Stomach (tissue), 9 donors: ENCODE results near the gene INO80. TPM values are rescaled to one million over a fixed set of nuclear protein-coding genes. Genes with fewer than 3 reads are reported as not detected.

Experiments
- DNase-seq, 2 donors: peaks; one replicate each; pipeline versions ENCODE4 v3.0.0 to v3.0.0-alpha.2; 2013 to 2019
- H3K27ac ChIP-seq, 5 donors: fragments of 200-600 bp in 4 of 5; sonication (generic) in 4 of 5; one replicate each; pipeline ENCODE4 v1.5.1; 2013 to 2019; ENCODE audit warnings: mild to moderate bottlenecking in 1 of 5, moderate library complexity in 1 of 5
- H3K27me3 ChIP-seq, 3 donors: fragments of 200-600 bp; sonication (generic); one replicate each; pipeline ENCODE4 v1.5.1; 2017 to 2019; ENCODE audit warnings: mixed run types in 1 of 3
- H3K36me3 ChIP-seq, 4 donors: fragments of 200-600 bp; sonication (generic); 1 replicate in 3 of 4; 2 replicates in 1 of 4; pipeline ENCODE4 v1.5.1; 2016 to 2019
- H3K4me1 ChIP-seq, 4 donors: fragments of 200-600 bp; sonication (generic); one replicate each; pipeline ENCODE4 v1.5.1; 2016 to 2019
- H3K4me3 ChIP-seq, 4 donors: fragments of 200-600 bp; sonication (generic) in 3 of 4; one replicate each; pipeline ENCODE4 v1.5.1; 2016 to 2019; ENCODE audit warnings: mild to moderate bottlenecking in 1 of 4
- H3K9me3 ChIP-seq, 4 donors: fragments of 200-600 bp; sonication (generic); one replicate each; pipeline ENCODE4 v1.5.1; 2016 to 2019
- EP300 ChIP-seq: sonication (generic); formaldehyde crosslinking; IDR thresholded peaks from one replicate; pipeline ENCODE4 v1.6.1; 2017; ENCODE audit warnings: antibody characterized with exemption
- POLR2A ChIP-seq, 4 donors: fragments of 450-650 bp; IDR thresholded peaks; one replicate each; pipeline ENCODE4 v1.6.1; 2016; ENCODE audit warnings: antibody characterized with exemption in 4 of 4, control low read depth in 2 of 4, mild to moderate bottlenecking in 1 of 4, moderate library complexity in 1 of 4
- POLR2AphosphoS5 ChIP-seq, 3 donors: sonication (generic); formaldehyde crosslinking; IDR thresholded peaks; one replicate each; pipeline ENCODE4 v1.6.1; 2016; ENCODE audit warnings: antibody characterized with exemption in 3 of 3
- WGBS, 5 donors: extraction: QIAGEN DNeasy Blood & Tissue Kit in 3 of 5; methylation state at CpG; one replicate each; pipeline versions ENCODE4 v1.1.5 to v1.1.7; 2013 to 2018; 5-methylcytosine and 5-hydroxymethylcytosine counted together
- intact Hi-C: fragments of 100-400 bp; cut with DNase I; formaldehyde crosslinking; loops from one replicate; pipeline ENCODE4 v1.15.1; 2023; ENCODE audit warnings: low total_unique reads
- polyA plus RNA-seq, 3 donors: library from polyadenylated mRNA; stranded (reverse); fragments of 200-250 nt; gene quantifications; one replicate each; pipeline ENCODE4 v1.2.3, GENCODE V29; 2013
- total RNA-seq, 5 donors: library from RNA; depleted of rRNA; stranded (reverse); fragments of >200 nt; gene quantifications; one replicate each; pipeline versions ENCODE4 v1.1.0 to v1.2.3, GENCODE V29; 2014 to 2016
- TF ChIP-seq, protein P1 (sequence below), 7 experiments: fragments of 450-650 bp in 4 of 7; fragments of 200-600 bp in 3 of 7; sonication (generic) in 3 of 7; IDR thresholded peaks; one replicate each; pipeline ENCODE4 v1.5.1; 2016 to 2019; ENCODE audit warnings: antibody characterized with exemption in 7 of 7, control low read depth in 2 of 7, mild to moderate bottlenecking in 1 of 7
- donor health status: healthy with polysubstance abuse.
- donor health status: Bipolar disorder and iron deficiency.
- donor health status: healthy.

The INO80 gene
- total and polyA plus RNA-seq, 8 donors, result 4.6 to 40.8 (median 29.2) TPM

DNA sequence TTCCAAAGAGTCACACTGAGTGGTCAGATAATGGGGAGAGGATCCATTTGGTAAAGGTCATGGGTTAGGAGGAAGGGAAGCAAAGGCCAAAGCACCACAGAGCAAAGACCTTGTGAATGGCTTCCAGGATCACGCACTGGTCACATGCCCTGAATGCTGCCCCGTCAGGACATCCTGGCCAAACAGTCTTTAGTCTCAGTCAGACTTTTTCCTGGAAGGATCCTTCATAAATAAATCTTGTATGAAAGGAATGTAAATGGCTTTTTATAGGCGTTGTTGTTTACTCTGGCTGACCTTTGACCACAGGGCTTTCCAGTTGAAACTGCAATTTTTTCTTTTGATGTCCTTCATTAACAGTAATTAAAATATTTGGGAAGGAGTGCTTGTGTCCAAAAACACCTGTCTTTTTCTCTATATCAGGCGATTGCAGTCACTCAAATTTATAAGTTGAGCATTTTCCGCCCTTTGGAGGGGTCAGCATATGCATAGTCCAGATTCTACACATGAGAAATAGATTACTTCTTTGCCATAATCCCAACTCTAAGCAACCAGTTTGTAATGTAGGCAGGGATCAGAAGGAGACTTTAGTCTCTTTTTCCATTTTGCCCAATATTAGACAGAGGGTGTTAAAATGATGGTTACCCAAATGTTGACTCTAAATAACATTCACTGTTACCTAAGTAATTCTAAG is 114.4 kb downstream of the INO80 start:
- no peak for TF ChIP-seq POLR2AphosphoS5 (IDR thresholded peaks at IDR 0.05)
- TF ChIP-seq POLR2A (IDR thresholded peaks at IDR 0.05), result no peak
- TF ChIP-seq, protein P1, sequence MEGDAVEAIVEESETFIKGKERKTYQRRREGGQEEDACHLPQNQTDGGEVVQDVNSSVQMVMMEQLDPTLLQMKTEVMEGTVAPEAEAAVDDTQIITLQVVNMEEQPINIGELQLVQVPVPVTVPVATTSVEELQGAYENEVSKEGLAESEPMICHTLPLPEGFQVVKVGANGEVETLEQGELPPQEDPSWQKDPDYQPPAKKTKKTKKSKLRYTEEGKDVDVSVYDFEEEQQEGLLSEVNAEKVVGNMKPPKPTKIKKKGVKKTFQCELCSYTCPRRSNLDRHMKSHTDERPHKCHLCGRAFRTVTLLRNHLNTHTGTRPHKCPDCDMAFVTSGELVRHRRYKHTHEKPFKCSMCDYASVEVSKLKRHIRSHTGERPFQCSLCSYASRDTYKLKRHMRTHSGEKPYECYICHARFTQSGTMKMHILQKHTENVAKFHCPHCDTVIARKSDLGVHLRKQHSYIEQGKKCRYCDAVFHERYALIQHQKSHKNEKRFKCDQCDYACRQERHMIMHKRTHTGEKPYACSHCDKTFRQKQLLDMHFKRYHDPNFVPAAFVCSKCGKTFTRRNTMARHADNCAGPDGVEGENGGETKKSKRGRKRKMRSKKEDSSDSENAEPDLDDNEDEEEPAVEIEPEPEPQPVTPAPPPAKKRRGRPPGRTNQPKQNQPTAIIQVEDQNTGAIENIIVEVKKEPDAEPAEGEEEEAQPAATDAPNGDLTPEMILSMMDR (IDR thresholded peaks at IDR 0.05), result no peak
- TF ChIP-seq EP300, result no peak
- Histone ChIP-seq H3K4me3 (no peak overlapping the region), H3K9me3 (no peaks in the 10 kb centered on the region), H3K27ac (peak overlapping the region in 3 of 5 donors; percentile 17 to 54 (median 36)), H3K4me1 (peaks cover 6 to 15% (median 10%) of the 10 kb centered on the region in 4 donors), H3K27me3 (no peaks in the 10 kb centered on the region), H3K36me3 (peaks cover 14 to 69% (median 64%) of the 10 kb centered on the region in 4 donors)
- peak; percentile 29 to 41 for DNase-seq
- WGBS, 5 donors, result 33 to 55% (median 44%) methylated on average over 5 of the region's 5 CpGs
- intact Hi-C loops, result no loop called here

DNA sequence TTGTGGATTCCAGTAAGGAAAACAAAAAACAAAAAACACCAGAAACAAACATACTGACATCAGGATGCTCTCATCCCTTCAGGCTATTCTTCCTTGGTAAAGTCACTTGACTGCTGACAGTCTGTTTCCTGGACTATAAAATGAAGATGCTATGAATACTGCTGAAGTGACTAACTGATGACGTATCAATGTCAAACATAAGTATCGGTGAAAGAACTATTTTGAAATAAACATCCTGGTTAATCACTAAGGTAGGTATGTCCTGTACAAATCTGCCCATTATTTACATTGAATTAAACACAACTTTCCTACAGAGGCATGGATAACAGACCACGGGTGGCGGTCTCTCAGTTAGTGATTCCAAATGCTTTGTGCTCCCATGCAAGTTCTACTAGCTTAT is 116.9 kb downstream of the INO80 start:
- no peak for DNase-seq
- no peak overlapping the region for H3K27ac ChIP-seq
- no peak overlapping the region for H3K4me3 ChIP-seq
- no peaks in the 10 kb centered on the region for H3K27me3 ChIP-seq
- no peaks in the 10 kb centered on the region for H3K9me3 ChIP-seq
- TF ChIP-seq, protein P1 (IDR thresholded peaks at IDR 0.05), result no peak
- TF ChIP-seq EP300, result no peak
- TF ChIP-seq POLR2AphosphoS5 (IDR thresholded peaks at IDR 0.05), result no peak
- TF ChIP-seq POLR2A (IDR thresholded peaks at IDR 0.05), result no peak
- peaks cover 25 to 76% (median 68%) of the 10 kb centered on the region in 4 donors for H3K36me3 ChIP-seq
- H3K4me1 ChIP-seq, result peaks cover 6 to 18% (median 10%) of the 10 kb centered on the region in 4 donors
- intact Hi-C loops, result no loop called here
- WGBS, 5 donors, result 89 to 94% (median 90%) methylated on average over 4 of the region's 4 CpGs

DNA sequence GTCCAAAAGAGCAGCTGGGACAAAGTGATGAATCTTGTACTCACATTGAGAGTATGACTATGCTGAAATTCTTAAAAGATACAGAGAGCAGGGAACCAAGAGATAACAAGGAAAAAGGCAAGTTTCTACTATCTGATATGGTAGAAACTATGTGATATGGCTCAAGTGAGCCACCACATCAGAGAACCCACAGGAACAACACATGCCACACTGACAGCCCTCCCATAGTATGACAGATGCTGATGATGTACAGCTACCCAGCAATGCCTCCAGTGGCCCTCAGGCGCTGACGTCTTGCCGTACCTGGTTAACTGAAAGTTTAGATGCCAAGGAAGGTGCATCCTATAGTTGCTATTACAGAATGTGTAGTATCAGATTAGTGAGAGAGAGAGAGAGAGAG is 120.4 kb downstream of the INO80 start:
- DNase-seq, result no peak
- H3K4me1 ChIP-seq, result peaks cover 0 to 17% (median 7%) of the 10 kb centered on the region in 4 donors
- intact Hi-C loops, result no loop called here
- no peak overlapping the region for H3K4me3 ChIP-seq
- 84 to 100% (median 94%) methylated on average over 3 of the region's 3 CpGs for WGBS, 5 donors
- no peaks in the 10 kb centered on the region for H3K27me3 ChIP-seq
- H3K27ac ChIP-seq, result no peak overlapping the region
- H3K36me3 ChIP-seq, result peaks cover 25 to 83% (median 75%) of the 10 kb centered on the region in 4 donors
- H3K9me3 ChIP-seq, result no peaks in the 10 kb centered on the region
- TF ChIP-seq POLR2A (IDR thresholded peaks at IDR 0.05) (no peak), POLR2AphosphoS5 (IDR thresholded peaks at IDR 0.05) (no peak), EP300 (no peak)
- TF ChIP-seq, protein P1 (IDR thresholded peaks at IDR 0.05), result no peak

DNA sequence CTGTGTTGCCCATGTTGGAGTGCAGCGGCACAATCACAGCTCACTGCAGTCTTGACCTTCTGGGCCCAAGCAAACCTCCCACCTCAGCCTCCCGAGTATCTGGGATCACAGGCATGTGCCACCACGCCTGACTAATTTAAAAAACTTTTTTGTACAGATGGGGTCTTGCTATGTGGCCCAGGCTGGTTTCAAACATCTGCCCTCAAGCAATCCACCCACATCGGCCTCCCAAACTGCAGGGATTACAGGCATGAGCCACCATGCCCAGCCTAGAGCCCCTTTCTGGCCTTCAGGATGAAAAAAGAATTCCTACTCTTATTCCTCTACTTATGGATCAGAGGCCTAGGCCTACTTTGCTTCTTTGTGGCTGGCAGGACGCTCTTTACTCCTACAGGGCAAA is 123.3 kb downstream of the INO80 start:
- Histone ChIP-seq H3K27me3 (no peaks in the 10 kb centered on the region), H3K4me1 (peaks cover 0 to 16% (median 7%) of the 10 kb centered on the region in 4 donors), H3K36me3 (peaks cover 21 to 83% (median 81%) of the 10 kb centered on the region in 4 donors), H3K9me3 (no peaks in the 10 kb centered on the region), H3K4me3 (no peak overlapping the region), H3K27ac (no peak overlapping the region)
- TF ChIP-seq, protein P1 (IDR thresholded peaks at IDR 0.05), result no peak
- no peak for TF ChIP-seq POLR2A (IDR thresholded peaks at IDR 0.05)
- TF ChIP-seq POLR2AphosphoS5 (IDR thresholded peaks at IDR 0.05), result no peak
- TF ChIP-seq EP300, result no peak
- WGBS, 5 donors, result 88 to 93% (median 90%) methylated on average over 4 to 5 of the region's 5 CpGs
- DNase-seq, result no peak
- intact Hi-C loops, result no loop called here
